NOMO-1 treated with DMSO at 0.1 percent for 48 hours (cell line): ENCODE data around the gene ZNF526.

Experiments used
- DNase-seq: peaks from one replicate; lab custom pipeline; 2025; ENCODE audit not compliant: unreplicated experiment; lab: John Stamatoyannopoulos, UW

ZNF526 gene, protein sequence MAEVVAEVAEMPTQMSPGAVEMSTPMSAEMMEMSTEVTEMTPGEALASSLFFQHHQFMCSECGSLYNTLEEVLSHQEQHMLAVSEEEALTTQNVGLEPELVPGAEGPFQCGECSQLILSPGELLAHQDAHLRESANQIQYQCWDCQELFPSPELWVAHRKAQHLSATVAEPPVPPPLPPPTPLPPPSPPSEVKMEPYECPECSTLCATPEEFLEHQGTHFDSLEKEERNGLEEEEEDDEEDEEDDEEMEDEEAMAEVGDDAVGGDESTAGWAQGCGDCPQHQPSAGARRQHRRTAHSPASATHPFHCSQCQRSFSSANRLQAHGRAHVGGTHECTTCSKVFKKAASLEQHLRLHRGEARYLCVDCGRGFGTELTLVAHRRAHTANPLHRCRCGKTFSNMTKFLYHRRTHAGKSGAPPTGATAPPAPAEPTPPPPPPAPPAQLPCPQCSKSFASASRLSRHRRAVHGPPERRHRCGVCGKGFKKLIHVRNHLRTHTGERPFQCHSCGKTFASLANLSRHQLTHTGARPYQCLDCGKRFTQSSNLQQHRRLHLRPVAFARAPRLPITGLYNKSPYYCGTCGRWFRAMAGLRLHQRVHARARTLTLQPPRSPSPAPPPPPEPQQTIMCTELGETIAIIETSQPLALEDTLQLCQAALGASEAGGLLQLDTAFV

DNA sequence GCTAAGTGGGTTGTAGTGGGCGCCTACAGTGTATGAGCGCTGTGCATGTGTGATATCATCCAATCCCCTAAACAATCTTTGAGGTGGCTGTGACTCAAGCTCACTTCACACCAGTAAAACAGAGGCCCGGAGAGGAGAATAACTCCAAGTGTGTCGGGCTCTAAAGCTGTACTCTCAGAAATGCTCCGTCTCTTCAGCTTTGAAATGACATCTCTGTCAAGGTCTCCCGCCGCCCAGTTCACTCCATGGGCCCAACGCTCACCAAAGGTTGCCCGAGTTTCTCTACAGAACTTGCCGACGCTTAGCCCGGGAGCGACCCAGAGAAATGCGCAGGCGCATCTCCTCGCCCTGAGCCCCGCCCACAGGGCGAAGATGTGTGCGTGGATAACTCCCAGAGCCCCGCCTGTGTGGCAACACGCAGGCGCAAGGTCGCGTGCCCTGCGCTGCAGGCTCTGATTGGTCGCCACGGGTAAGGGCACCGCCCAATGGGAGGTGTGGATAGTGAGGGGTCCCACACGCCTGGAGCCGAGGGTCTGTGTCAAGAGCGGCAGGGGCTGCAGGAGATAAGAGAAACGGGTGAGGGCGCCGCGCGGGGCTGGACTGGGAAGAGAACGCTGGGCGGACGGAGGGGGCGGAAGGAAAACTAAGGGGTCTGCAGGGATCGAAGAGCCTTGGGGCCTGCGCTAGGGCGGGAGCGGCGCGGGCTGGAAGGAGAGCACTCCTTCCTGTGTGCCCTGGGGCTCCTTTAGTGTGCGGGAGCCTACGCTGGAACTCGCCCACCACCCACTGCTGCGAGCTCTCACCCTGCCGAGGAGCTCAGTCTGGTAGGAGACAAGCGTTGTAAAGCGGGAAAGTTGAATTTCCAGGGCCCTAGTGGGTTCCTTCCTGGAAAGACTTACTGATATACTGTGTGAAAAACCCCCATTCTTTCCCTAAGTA, at the start of gene ZNF526:
ZNF526 (plus strand) TSS at position 501 of the 939 bp plus-strand sequence. CDS start 4,092 bp downstream, outside the sequence.
- peak; percentile 96 for DNase-seq

DNA sequence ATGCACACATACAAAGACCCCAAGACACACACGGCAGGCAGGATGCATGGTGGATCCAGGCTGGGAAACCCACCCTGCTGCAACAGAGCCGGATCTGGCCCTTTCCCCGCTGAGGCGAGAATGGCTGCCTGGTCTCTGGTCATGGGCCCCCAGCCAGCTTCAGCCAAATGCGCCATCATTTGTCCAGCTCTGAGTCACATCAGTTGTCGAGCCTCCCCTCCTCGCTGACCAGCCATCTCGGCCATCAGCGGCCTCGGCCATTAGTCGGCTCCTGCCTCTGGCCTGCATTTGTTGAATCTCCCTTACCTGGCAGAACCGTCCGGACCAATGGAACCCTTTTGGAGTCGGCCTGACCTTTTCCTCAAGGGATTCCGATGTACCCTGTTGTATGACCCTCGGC, 49.4 kb upstream of the ZNF526 start:
- DNase-seq: no peak

DNA sequence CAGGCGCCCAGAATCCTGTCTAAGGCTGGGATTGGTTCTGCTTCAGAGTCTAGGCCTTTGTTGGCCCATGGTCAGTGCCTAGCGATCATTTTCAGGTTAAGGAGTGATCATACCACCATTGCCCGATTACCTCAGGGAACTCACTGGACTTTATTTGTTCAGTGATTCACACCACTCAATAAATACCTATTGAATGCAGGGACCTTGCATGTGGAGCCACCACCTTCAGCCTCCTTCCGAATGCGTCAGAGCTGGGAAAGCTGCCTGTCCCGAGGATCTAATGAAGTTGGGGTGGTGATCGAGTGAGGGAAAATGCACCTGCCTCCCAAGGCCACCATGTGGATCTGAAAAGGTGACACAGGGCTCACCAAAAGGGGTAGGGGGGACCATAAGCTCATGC, 47.9 kb upstream of the ZNF526 start:
- no peak for DNase-seq

DNA sequence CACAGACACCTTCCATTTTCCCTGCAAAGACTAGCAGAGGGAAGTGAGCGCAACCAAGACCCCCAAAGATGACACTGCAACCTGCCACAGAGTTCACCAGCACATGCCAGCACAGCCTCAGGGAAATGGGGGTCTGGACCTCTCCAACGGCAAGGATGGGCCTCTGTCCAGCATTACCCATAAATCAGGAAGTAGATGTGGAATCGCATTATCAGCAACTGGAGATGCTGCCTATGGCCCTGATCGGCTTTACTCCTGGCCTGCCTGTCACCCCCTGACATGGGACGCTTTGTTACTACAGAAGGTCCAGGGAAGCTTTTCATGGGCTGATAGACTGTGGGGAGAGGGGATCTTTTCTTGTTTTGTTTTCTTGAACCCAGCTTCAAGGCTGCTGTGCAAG, 46.4 kb upstream of the ZNF526 start:
- no peak for DNase-seq

DNA sequence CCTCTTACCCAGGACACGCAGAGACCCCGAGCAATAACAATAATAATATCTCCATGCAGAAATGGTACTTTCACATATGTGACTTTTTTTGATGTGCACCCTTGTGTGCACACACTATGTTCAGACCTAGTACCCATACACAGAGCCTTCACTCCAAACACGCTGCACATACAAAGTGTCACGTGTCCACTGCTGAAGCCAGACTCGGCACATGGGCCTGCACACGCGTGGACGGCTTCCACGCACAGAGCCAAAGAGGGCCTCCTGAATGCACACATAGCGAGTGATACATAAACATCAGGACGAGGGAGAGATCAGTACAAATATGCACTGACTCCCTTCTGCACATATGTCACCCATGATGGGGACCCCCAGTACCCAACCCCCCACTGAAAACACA, 45.9 kb upstream of the ZNF526 start:
- no peak for DNase-seq

DNA sequence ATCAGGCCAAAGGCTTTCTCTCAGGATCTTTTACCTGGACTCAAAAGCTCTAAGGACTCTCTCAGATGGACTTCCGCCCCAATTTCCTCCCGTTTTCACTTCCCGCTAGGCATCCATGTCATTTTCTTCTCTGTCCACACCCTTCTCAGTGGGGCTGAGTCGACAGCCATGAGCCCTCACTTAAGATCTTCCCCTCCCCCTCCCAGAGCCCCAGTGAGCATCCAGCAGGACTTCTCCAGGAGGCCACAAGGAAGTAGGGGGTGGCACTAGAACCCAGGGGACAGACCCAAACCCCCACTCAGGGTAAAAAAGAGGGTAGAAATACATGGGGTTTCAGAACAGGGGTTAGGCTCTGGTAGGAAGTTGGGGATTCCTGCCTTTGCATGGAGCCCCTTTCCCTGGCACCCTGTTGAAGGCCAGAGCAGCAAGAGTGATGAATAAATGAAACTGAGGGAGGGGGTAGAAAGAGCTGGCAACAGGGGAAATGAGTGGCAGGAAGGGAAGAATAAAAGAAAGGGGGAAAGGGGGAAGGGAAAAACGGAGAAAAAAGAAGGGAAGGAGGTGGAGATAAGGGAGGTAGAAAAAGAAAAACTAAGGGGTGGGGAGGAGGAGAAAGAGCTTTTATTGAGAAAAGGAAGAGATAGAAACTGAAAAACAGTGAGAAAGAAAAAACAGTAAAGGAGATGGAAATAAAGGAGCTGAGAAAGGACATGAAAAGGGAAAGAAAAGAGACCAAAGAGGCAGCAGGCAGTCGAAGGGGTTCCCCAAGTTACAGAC, 45.0 kb upstream of the ZNF526 start:
- no peak for DNase-seq

DNA sequence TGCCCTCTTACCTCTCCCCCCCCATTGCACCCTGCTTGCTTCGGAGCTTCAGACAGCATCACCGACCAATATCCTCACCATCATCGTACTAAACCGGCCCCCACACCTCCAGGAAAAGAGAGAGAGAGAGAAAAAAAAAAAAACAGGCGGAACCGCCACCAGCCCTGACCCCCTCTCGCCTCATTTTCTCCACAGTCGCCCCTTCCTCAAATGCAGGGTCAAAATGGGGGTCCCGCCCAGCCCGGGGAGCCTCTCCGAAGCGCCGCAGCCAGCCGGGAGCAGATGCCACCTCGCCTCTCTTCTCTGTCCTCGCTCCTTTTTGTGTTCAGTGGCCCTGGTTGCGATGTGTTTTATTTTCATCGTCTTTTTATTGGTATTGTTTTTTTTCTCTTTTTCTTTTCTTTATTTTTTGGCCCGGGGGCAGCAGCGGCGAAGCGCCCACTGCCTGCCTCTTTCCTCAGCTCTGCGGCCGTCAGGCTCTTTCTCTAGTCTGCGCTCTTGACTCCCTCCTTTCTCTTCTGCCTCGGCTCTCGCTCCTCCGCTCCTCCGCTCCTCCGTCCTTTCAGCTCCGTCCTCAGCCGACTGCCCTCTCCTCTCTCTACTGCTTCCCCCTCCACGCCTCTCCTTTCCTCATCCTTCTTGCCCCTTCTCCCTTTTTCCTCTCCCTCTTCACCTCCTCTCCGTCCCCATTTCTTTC, 44.0 kb upstream of the ZNF526 start:
- peak; percentile 24 for DNase-seq

DNA sequence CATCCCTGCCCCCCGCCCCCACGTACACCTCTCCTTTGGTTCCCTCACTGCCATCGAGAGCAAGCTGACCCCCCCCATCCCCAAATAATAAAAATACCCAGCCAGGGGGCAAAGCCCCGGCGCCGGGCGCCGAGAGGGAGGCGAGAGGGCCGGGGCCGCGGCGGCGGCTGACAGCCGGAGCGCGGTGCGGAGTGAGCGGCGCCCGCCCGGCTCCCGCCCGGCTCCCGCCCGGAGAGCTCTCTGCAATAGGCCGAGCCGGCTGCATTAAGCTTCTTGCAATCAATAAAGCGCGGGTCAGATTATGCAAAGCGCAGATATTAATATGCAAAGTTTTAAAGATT, 43.5 kb upstream of the ZNF526 start:
- peak; percentile 63 for DNase-seq

DNA sequence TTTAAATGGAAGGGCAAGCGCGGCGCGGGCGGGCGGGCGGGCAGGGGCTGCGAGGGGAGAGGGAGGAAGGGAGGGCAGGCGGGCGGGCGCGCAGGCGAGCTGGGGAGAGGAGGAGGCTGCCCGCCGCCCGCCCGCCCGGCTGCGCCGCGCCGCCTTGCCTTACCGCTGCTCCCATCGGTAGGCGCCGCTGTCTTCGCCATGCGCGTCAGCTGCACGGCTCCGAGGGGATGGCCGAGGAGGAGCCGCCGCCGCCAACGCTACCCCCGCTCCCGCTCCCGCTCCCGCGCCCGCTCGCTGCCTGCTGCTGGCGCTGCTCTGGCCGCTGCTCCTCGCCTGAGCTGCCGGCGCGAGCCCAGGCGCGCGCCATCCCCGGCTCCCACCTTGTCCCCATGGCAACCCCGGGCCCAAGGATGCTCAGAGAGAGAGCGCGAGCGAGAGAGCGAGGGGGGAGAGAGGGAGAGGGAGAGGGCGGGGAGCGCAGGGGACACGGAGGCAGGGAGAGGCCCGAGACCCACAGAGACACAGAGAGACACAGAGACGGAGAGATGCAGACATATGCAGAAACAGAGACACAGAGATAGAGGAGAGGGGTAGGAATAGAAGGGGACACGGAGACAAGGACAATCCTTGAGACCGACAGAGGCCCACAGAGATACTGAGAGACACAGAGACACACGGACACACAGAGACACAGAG, 43.0 kb upstream of the ZNF526 start:
- peak; percentile 69 for DNase-seq

DNA sequence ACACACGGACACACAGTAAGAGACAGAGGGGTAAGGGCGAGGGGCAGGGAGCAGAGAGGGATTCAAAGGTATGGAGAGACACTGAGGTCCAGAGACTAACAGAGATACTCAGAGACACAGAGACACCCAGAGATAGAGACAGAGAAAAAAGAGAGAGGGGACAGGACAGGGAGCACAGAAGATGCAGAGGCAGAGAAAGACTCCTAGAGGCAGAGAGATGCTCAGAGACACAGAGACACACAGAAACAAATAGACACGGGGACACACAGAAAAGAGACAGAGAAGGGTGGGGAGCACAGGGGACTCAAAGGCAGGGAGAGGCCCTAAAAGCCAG, 42.5 kb upstream of the ZNF526 start:
- no peak for DNase-seq

DNA sequence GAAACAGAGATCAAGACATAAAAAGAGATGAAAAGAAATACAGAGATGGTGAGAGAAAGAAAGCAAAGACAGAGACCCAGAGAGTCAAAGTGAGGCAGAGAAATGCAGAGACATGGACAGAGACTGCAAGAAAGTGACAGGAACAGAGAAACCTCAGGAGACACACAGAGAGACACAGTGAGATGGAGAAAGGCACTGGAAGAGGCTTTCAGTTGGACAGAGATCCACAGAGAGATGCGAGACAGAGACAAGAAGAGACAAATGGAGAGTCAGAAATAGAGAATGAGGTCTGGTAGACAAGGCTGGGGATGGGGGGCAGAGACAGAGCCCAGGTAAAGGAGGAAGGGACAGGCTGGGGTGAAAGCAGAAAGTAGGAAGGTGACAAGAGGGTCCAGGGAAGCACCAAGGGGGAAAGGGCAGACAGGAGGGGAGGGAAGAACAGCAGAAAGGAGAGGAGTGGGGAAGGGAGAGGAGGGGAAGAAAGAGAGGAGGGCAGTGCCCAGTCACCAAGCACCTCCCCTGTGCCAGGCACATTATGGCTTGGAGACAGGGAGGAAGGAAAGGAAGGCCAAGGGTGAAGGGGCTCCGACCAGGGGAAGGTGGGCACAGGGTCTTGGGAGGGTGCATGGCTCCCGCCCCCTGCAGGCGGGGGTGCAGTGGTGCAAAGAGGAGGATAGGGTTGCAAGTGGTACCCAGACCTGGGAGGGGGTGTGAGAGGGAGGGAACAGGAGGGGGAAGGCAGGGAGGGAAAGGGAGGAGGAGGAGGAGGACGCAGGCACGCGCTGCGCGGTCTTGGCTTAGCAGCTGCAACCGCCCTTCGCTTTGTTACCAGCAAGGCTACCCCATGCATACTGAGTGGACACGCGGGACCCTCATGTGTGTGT, 41.1 kb upstream of the ZNF526 start:
- DNase-seq: no peak

DNA sequence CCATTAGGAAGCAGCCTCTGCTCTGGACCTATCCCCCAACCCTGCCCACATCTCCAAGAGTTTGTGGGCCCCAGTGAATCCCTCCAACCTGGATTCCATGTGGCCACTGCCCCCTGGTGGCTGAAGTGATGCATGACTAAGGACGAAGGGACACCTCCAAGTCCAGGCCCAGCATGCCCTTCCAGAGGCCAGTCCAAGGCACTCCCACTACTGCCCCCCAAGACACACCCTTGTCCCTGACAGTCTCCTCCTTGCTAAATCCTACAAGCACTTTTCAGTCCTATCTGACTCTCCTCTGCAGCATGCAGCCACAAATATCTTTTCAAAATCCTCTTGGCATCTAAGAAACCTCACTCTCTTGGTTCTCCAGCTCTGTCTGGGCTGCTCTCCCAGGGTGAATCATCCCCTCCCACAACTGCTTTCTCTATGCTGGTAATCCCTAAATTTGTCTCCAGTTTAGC, 35.7 kb upstream of the ZNF526 start:
- DNase-seq: peak; percentile 24

DNA sequence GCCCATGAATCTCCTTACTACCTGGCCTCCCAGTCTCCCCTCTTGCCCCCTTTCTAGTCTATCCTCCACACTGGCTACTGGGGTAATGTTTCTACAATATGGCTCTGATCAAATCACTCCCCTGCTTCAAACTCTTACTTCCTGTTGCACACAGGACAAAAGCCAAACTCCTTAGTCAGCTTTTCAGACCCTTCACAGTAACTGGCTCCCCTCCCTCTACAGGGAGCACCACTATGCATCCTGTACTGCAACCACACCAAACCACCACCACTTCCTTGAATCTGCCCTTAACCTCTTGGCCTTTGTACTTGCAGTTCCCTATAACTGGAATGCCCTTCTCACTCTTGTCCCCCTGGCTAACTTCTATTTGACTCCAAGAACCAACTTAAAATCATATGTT, 34.8 kb upstream of the ZNF526 start:
- peak; percentile 71 for DNase-seq

DNA sequence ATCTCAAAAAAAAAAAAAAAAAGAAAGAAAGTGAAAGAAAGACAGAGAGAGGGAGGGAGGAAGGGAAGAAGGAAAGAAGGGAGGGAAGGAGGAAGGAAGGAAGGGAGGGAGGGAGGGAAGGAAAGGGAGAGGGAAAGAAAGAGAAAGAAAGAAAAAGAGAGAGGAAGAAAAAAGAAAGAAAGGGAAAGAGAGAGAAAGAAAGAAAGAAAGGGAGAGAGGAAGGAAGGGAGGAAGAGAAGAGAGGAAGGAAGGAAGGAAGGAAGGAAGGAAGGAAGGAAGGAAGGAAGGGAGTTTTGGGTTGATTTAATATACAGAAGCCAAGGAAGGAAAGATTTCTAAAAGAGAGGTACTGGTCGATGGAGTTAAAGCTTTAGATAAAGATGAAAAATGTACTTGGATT, 31.4 kb upstream of the ZNF526 start:
- no peak for DNase-seq

DNA sequence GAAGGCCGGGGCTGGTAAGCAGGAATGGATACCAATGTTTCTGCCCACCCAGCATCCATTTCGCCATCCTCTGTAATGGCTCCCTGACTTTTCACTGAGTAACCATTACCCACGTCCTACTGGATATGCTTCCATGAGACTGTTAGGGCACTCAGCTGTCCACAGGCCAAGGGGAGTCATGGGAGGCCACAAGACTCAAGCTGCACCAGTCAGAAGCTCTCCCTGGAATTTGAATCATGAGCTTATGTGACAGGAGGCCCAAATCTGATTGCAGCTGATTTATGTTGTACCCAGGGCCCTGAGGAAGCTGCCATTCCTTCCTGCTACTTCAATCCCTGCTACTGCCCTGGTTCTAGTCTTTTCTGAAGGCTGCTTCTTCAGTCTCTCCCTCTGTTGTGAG, 31.0 kb upstream of the ZNF526 start:
- no peak for DNase-seq

DNA sequence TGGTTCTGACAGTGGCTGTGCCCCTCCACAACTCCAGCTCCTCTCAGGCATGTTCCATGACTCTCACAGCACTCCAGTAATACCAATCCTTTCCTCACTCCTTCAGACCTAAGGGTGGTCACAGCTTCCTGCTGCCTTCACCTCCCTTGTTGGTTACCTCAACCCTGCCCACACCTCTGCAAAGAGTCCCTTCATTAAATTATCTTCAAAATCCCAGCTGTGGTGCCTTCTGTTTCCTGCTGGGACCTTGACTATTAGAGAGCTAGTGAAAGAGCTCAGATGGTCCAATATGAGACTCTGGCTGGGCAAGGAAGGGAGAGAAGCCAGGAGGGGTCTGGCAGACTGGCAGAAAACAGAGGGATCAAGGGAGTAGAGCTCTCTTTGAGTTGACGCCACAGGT, 28.8 kb upstream of the ZNF526 start:
- no peak for DNase-seq

DNA sequence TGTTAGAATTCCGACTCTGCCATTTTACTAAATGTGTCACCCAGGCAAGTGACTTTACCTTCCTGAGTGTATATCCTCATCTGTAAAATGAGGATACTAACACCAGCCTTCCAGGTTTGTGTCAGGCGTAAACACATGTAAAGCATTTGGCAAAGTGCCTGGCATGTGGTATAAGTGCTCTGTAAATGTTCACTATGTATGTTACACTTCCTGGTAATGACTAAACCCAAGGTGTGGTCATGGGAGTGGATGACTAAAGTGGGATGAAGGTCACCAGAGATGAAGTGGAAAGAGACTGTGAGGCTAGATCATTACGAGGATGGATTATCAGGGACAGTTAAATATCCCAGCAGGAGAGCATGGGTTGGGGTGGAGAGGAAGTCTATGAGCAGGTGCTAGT, 28.3 kb upstream of the ZNF526 start:
- no peak for DNase-seq

DNA sequence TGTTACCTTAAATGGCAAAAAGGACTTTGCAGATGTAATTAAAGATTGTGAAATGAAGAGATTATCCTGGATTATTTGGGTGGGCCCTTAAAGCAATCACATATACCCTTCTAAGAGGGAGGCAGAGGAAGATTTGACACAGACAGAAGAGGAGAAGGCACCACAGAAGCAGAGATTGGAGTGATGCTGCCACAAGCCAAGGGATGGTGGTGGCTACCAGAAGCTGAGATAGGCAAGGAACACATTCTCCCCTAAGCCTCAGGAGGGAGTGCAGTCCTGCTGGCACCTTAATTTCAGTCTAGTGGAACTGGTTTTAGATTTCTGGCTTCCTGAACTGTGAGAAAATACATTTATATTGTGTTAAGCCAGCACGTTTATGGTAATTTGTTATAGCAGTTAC, 26.8 kb upstream of the ZNF526 start:
- DNase-seq: no peak

DNA sequence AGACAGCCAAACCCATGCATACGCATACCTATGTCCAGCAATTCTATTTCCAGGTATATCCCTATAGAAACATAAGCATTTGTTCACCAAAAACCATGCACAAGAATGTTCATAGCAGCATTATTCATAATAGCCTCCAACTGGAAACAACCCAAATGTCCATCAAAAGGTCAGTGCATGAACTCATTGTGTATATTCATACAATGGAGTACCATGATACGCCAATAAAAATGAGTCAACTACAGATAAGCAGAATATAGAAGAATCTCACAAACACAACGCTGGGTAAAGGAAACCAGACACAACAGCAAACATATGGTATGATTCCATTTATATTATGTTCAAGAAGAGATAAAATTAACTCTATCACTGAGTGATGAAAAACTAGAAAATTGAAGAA, 26.4 kb upstream of the ZNF526 start:
- no peak for DNase-seq
